ES-I3 (cell line): ENCODE data around the gene SMIM45.

Source experiments
- H3K36me3 ChIP-seq: 2 replicates; pipeline ENCODE4 v1.6.1; 2013; ENCODE audit warnings: mild to moderate bottlenecking, low read length, control low read depth, moderate library complexity; ENCODE audit not compliant: insufficient read depth
- H3K4me1 ChIP-seq: 2 replicates; pipeline ENCODE4 v1.6.1; 2013; ENCODE audit warnings: mild to moderate bottlenecking, control low read depth, low read length; ENCODE audit not compliant: insufficient read depth
- H3K9ac ChIP-seq: 2 replicates; pipeline ENCODE4 v1.6.1; 2013; ENCODE audit warnings: low read depth, mild to moderate bottlenecking, low read length, moderate library complexity
- H3K9me3 ChIP-seq: 2 replicates; pipeline ENCODE4 v1.6.1; 2013; ENCODE audit warnings: mild to moderate bottlenecking, low read length, moderate library complexity; ENCODE audit not compliant: control insufficient read depth, insufficient read depth

The SMIM45 gene

DNA sequence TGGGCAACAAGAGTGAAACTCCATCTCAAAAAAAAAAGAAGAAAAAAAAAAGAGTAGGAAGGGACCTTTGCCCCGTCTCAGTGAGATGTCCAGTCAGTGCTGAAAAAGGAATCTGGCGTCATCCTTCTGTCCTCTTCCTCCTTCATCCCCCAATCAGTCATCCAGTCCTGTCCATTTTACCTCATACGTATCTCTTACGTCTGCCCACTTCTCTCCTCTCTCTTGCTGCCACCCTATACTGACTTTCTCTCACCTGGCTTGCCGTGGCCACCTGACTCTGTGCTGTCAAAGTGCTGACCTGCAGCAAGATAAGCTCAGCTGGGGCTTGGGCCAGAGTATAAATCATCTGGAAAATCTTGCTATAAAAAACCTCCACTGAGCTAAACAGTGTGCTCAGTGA is 30.9 kb downstream of the SMIM45 start:
- H3K9me3 ChIP-seq = no peaks in the 10 kb centered on the region
- H3K9ac ChIP-seq = no peak overlapping the region
- peaks cover 2% of the 10 kb centered on the region; the same call in 1 of the 2 replicates for H3K4me1 ChIP-seq
- no peaks in the 10 kb centered on the region for H3K36me3 ChIP-seq

GRCh38 chr22:41983513-41984405 is 31.8 kb downstream of the SMIM45 start:
- H3K9ac ChIP-seq = no peak overlapping the region

GRCh38 chr22:41987276-41987675 is 35.3 kb downstream of the SMIM45 start:
- Histone ChIP-seq H3K9ac (no peak overlapping the region), H3K9me3 (no peaks in the 10 kb centered on the region), H3K4me1 (no peaks in the 10 kb centered on the region), H3K36me3 (no peaks in the 10 kb centered on the region)

More at GRCh38 chr22:41983513-41984405, 31.8 kb downstream of the SMIM45 start:
- no peaks in the 10 kb centered on the region for H3K36me3 ChIP-seq
- no peaks in the 10 kb centered on the region for H3K4me1 ChIP-seq
- no peaks in the 10 kb centered on the region for H3K9me3 ChIP-seq

DNA sequence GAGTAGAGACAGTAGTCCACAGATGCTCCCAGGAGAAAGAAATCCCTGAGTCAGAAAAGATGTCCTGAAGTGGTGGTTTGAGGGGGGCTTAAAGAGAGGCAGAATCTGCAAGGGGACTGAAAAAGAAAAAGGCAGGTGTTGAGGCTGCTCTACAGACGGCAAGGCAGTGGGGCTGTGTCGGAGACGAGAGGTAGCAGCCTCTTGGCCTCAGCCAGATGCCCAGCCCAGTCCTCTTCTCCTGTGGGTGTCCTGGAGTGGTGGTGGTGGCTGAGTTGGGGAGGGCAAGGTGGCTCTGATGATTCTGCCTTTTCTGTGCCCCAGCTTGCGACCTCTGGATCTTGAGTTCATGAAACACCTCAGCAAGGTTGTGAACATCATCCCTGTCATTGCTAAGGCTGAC is 37.3 kb downstream of the SMIM45 start:
- no peaks in the 10 kb centered on the region for H3K4me1 ChIP-seq
- no peak overlapping the region for H3K9ac ChIP-seq
- no peaks in the 10 kb centered on the region for H3K9me3 ChIP-seq
- H3K36me3 ChIP-seq = no peaks in the 10 kb centered on the region

GRCh38 chr22:41991111-41991510 is 39.2 kb downstream of the SMIM45 start:
- no peak overlapping the region for H3K9ac ChIP-seq
- no peaks in the 10 kb centered on the region for H3K4me1 ChIP-seq
- H3K9me3 ChIP-seq = no peaks in the 10 kb centered on the region
- H3K36me3 ChIP-seq = peaks cover 5% of the 10 kb centered on the region; the same call in 1 of the 2 replicates

GRCh38 chr22:41992496-41992895 is 40.5 kb downstream of the SMIM45 start:
- H3K9ac ChIP-seq = no peak overlapping the region
- peaks cover 6% of the 10 kb centered on the region; the same call in 1 of the 2 replicates for H3K36me3 ChIP-seq
- no peaks in the 10 kb centered on the region for H3K4me1 ChIP-seq
- H3K9me3 ChIP-seq = no peaks in the 10 kb centered on the region

DNA sequence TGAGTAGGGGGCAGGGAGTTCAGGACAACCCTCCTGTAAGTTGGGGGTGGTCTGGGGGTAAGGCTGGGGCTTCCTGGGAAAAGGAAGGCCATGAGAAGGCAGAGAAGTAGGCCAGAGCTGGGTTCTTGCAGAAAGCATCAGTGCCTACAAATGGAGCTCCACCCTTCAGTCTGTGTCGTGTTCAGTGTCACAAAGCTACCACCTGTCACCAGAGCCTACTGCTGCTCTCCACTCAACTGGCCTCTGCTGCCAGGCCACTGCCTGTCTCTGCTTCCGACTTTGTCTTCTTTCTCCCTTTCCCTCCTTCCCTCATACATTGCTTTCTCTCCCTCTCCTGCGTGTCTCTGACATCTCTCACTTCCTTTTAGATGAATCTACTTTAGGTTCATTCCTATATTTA is 43.3 kb downstream of the SMIM45 start:
- H3K9ac ChIP-seq = no peak overlapping the region
- no peaks in the 10 kb centered on the region for H3K9me3 ChIP-seq
- peaks cover 6% of the 10 kb centered on the region; the same call in 1 of the 2 replicates for H3K36me3 ChIP-seq
- no peaks in the 10 kb centered on the region for H3K4me1 ChIP-seq

DNA sequence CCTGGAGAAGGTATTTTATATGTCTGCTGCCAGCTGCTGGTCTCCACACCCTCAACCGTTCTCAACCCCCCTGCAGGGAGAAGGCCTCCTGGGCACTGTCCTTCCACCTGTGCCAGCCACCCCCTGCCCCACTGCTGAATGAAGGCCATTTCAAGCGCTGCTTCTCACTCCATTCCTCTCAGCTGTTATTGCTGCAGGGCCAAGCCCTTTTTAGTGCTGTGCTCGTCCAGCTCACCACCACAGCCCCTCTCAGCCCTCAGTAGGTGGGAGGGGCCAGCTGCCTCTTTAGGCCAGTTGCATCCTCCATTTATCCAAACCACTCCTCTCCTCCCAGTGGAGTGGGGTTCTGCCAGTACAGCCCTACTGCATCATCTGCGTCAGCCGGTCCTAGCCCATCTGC is 44.9 kb downstream of the SMIM45 start:
- no peaks in the 10 kb centered on the region for H3K4me1 ChIP-seq
- H3K9ac ChIP-seq = no peak overlapping the region
- peaks cover 6% of the 10 kb centered on the region; the same call in 1 of the 2 replicates for H3K36me3 ChIP-seq
- no peaks in the 10 kb centered on the region for H3K9me3 ChIP-seq

GRCh38 chr22:41998361-41999261 is 46.7 kb downstream of the SMIM45 start, which contains the start of gene WBP2NL:
Gene WBP2NL (plus strand): TSS chr22:41998788. CDS start chr22:41998819, 31 bp downstream.
- H3K9ac ChIP-seq = peak within 1 kb of the TSS; percentile 49; the same call in 1 of the 2 replicates

GRCh38 chr22:42000466-42000865 is 48.5 kb downstream of the SMIM45 start:
- no peaks in the 10 kb centered on the region for H3K9me3 ChIP-seq
- H3K9ac ChIP-seq = no peak overlapping the region
- H3K4me1 ChIP-seq = no peaks in the 10 kb centered on the region
- peaks cover 6% of the 10 kb centered on the region; the same call in 1 of the 2 replicates for H3K36me3 ChIP-seq

More at GRCh38 chr22:41998361-41999261, 46.7 kb downstream of the SMIM45 start, which contains the start of gene WBP2NL:
- Histone ChIP-seq H3K4me1 (no peaks in the 10 kb centered on the region), H3K9me3 (no peaks in the 10 kb centered on the region), H3K36me3 (peaks cover 6% of the 10 kb centered on the region; the same call in 1 of the 2 replicates)

DNA sequence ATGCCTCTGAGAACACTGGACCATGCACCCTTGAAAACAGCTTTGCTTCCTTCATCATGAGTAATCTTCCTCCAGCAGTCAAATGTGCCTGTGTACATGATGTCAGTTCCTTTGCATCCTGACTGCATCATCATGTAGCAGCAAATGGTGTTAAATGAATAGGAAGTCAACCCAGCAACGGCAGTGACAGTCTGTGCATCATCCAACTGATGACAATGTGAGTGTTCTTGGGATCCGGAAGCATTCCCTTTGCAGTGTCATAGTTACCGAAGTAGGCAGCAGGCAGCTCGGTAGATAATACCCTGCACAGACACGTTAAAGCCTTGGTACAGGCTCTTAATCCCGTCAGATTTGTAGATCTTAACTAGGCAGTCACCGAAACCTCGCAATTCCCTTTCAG is 49.2 kb downstream of the SMIM45 start:
- H3K4me1 ChIP-seq = no peaks in the 10 kb centered on the region
- no peak overlapping the region for H3K9ac ChIP-seq
- no peaks in the 10 kb centered on the region for H3K9me3 ChIP-seq
- 0 out of 2 replicates have a peak, but pooled peaks cover under 1% of the 10 kb centered on the region for H3K36me3 ChIP-seq

DNA sequence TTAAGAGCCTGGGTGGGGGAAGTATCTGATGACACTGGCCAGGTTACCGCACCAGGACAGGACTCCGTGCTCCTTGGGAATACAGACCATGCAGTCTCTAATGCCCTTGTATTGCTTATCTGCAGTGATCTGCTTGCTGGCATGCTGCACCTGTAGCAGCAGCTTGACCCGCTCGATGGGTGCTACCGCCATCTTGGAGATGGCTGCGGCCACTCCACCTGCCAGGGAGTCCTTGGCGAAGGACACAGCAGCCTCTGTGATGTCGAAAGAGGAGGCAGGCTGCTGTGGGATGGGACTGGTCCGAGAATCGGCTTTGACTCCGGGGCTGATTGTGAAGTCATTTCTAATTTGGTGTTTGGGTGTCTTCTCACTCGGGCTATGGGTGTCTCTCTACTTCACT is 49.8 kb downstream of the SMIM45 start:
- Histone ChIP-seq H3K36me3 (no peaks in the 10 kb centered on the region), H3K9ac (no peak overlapping the region), H3K9me3 (no peaks in the 10 kb centered on the region), H3K4me1 (no peaks in the 10 kb centered on the region)

DNA sequence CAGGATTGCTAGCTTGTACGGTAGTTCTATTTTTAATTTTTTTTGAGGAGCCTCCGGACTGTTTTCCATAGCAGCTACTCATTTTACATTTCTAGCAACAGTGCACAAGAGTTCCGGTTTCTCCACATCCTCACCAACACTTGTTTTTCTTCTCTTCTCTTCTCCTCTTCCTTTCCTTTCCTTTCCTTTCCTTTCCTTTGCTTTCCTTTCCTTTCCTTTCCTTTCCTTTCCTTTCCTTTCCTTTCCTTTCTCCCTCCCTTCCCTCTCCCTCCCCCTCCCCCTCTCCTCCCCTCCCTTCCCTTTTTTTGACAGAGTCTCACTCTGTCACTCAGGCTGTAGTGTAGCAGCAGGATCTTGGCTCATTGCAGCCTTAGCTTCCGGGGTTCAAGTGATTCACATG is 56.0 kb downstream of the SMIM45 start:
- Histone ChIP-seq H3K4me1 (no peaks in the 10 kb centered on the region), H3K9ac (no peak overlapping the region), H3K9me3 (no peaks in the 10 kb centered on the region; the same call in 1 of the 2 replicates), H3K36me3 (no peaks in the 10 kb centered on the region)
